NCI-H2227 treated with DMSO at 0.1 percent for 48 hours (cell line): ENCODE results near the gene MACF1.
"Not testable (repeated sequence)": the region's sequence is repeated elsewhere in the genome, so short reads cannot be mapped to it uniquely, and the experiment has no call there.

Source experiments
- DNase-seq: peaks from one replicate; lab custom pipeline; 2025; lab: John Stamatoyannopoulos, UW

The MACF1 gene

GRCh38 chr1:39204441-39205081 is at the start of gene MACF1:
Gene MACF1 (plus strand): TSS chr1:39204695. CDS start chr1:39205023, 328 bp downstream.
- DNase-seq = no peak

- DNase-seq = no peak
These were observed 47.2 kb upstream of the MACF1 start for GRCh38 chr1:39157304-39157703.

GRCh38 chr1:39158327-39159086 is 46.0 kb upstream of the MACF1 start:
- no peak for DNase-seq

GRCh38 chr1:39159224-39160036 is 45.1 kb upstream of the MACF1 start:
- no peak for DNase-seq

GRCh38 chr1:39160703-39161102 is 43.8 kb upstream of the MACF1 start:
- DNase-seq = no peak

GRCh38 chr1:39161811-39162210 is 42.7 kb upstream of the MACF1 start:
- not testable (repeated sequence) for DNase-seq

GRCh38 chr1:39163469-39163868 is 41.0 kb upstream of the MACF1 start:
- no peak for DNase-seq

- DNase-seq = no peak
These were observed 40.2 kb upstream of the MACF1 start for GRCh38 chr1:39164256-39164655.

GRCh38 chr1:39165049-39165448 is 39.4 kb upstream of the MACF1 start:
- no peak for DNase-seq

GRCh38 chr1:39165488-39165887 is 39.0 kb upstream of the MACF1 start:
- DNase-seq = no peak

- no peak for DNase-seq
These were observed 36.8 kb upstream of the MACF1 start for GRCh38 chr1:39167632-39168209.

GRCh38 chr1:39168301-39169080 is 36.0 kb upstream of the MACF1 start:
- DNase-seq = no peak

GRCh38 chr1:39170731-39171667 is 33.5 kb upstream of the MACF1 start:
- peak; percentile 70 for DNase-seq

- DNase-seq = no peak
These were observed 31.1 kb upstream of the MACF1 start for GRCh38 chr1:39173119-39173994.

GRCh38 chr1:39173995-39174380 is 30.5 kb upstream of the MACF1 start:
- DNase-seq = no peak

- DNase-seq = no peak
These were observed 30.0 kb upstream of the MACF1 start for GRCh38 chr1:39174390-39175081.

- no peak for DNase-seq
These were observed 26.8 kb upstream of the MACF1 start for GRCh38 chr1:39177706-39178105.

- no peak for DNase-seq
These were observed 25.7 kb upstream of the MACF1 start for GRCh38 chr1:39178541-39179431.
